ENCODE data around the gene SLC9A3. TPM values are rescaled to one million over a fixed set of nuclear protein-coding genes. Genes with fewer than 3 reads are reported as not detected.

The SLC9A3 gene
- total and polyA plus RNA-seq, 2 of the 13 experiments (the other 11 are each of a cell fraction or from before 2014, with no cell fraction given) = 1.5 to 1.8 TPM

DNA sequence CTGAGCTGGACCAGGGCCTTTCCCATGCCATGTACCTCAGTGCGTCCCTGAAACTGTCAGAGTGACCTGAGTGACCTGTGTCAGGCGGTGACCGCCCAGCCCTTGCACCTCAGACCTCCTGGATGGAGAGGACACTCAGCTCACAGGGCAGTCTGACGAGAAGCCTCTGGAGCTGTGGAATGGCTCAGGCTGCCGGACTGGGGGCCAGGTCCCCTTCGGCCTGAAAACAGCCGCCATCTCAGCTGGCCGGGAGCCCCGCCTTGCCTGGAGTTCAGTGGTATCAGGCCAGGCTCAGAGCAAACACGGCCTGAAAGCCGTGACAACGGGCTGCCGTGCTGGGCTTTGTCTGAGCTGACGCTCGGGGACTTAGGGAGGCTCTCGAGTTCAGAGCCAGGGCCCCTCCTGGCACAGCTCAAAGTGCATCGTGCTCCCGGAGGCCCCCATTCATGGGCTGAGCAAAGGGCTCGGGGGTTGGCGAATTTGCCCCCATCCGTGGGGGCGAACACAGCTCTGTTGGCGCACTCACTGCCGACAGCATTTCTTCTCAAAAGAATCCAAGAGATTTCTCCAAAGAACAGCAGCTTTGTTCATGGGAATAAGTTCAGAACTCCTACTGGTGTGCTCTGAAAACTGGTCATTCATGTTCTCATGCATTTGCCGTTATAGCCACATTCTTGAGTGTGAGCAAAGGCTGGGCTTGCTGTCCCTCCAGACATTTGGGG, 8.4 kb upstream of the SLC9A3 start (continued):
- TF ChIP-seq, protein P1, sequence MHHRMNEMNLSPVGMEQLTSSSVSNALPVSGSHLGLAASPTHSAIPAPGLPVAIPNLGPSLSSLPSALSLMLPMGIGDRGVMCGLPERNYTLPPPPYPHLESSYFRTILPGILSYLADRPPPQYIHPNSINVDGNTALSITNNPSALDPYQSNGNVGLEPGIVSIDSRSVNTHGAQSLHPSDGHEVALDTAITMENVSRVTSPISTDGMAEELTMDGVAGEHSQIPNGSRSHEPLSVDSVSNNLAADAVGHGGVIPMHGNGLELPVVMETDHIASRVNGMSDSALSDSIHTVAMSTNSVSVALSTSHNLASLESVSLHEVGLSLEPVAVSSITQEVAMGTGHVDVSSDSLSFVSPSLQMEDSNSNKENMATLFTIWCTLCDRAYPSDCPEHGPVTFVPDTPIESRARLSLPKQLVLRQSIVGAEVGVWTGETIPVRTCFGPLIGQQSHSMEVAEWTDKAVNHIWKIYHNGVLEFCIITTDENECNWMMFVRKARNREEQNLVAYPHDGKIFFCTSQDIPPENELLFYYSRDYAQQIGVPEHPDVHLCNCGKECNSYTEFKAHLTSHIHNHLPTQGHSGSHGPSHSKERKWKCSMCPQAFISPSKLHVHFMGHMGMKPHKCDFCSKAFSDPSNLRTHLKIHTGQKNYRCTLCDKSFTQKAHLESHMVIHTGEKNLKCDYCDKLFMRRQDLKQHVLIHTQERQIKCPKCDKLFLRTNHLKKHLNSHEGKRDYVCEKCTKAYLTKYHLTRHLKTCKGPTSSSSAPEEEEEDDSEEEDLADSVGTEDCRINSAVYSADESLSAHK (CRISPR knock-in tag; IDR thresholded peaks at IDR 0.05; ENCODE audit: borderline replicate concordance) = no peak
- TF ChIP-seq ELF4 (CRISPR knock-in tag; IDR thresholded peaks at IDR 0.05; ENCODE audit: borderline replicate concordance) (no peak), ZNF570 (CRISPR knock-in tag; IDR thresholded peaks at IDR 0.05; ENCODE audit: borderline replicate concordance) (no peak), PAX8 (CRISPR knock-in tag; IDR thresholded peaks at IDR 0.05; ENCODE audit: borderline replicate concordance) (no peak), EHMT2 (IDR thresholded peaks at IDR 0.05; ENCODE audit: borderline replicate concordance, low read depth, low read length) (no peak), ARNTL (CRISPR knock-in tag; IDR thresholded peaks at IDR 0.05) (no peak), HNF4G (IDR thresholded peaks at IDR 0.05; ENCODE audit: borderline replicate concordance, low read depth, low read length) (peak; percentile 63), HNF4G (CRISPR knock-in tag; IDR thresholded peaks at IDR 0.05; ENCODE audit: borderline replicate concordance, low read depth) (no peak), MED1 (CRISPR knock-in tag; IDR thresholded peaks at IDR 0.05) (peak; percentile 20; the same call in 1 of the 2 replicates), ZNF891 (CRISPR knock-in tag; IDR thresholded peaks at IDR 0.05) (peak; percentile 47; the same call in 1 of the 2 replicates), RFXANK (CRISPR knock-in tag; IDR thresholded peaks at IDR 0.05) (no peak)
- TF ChIP-seq, protein P2, sequence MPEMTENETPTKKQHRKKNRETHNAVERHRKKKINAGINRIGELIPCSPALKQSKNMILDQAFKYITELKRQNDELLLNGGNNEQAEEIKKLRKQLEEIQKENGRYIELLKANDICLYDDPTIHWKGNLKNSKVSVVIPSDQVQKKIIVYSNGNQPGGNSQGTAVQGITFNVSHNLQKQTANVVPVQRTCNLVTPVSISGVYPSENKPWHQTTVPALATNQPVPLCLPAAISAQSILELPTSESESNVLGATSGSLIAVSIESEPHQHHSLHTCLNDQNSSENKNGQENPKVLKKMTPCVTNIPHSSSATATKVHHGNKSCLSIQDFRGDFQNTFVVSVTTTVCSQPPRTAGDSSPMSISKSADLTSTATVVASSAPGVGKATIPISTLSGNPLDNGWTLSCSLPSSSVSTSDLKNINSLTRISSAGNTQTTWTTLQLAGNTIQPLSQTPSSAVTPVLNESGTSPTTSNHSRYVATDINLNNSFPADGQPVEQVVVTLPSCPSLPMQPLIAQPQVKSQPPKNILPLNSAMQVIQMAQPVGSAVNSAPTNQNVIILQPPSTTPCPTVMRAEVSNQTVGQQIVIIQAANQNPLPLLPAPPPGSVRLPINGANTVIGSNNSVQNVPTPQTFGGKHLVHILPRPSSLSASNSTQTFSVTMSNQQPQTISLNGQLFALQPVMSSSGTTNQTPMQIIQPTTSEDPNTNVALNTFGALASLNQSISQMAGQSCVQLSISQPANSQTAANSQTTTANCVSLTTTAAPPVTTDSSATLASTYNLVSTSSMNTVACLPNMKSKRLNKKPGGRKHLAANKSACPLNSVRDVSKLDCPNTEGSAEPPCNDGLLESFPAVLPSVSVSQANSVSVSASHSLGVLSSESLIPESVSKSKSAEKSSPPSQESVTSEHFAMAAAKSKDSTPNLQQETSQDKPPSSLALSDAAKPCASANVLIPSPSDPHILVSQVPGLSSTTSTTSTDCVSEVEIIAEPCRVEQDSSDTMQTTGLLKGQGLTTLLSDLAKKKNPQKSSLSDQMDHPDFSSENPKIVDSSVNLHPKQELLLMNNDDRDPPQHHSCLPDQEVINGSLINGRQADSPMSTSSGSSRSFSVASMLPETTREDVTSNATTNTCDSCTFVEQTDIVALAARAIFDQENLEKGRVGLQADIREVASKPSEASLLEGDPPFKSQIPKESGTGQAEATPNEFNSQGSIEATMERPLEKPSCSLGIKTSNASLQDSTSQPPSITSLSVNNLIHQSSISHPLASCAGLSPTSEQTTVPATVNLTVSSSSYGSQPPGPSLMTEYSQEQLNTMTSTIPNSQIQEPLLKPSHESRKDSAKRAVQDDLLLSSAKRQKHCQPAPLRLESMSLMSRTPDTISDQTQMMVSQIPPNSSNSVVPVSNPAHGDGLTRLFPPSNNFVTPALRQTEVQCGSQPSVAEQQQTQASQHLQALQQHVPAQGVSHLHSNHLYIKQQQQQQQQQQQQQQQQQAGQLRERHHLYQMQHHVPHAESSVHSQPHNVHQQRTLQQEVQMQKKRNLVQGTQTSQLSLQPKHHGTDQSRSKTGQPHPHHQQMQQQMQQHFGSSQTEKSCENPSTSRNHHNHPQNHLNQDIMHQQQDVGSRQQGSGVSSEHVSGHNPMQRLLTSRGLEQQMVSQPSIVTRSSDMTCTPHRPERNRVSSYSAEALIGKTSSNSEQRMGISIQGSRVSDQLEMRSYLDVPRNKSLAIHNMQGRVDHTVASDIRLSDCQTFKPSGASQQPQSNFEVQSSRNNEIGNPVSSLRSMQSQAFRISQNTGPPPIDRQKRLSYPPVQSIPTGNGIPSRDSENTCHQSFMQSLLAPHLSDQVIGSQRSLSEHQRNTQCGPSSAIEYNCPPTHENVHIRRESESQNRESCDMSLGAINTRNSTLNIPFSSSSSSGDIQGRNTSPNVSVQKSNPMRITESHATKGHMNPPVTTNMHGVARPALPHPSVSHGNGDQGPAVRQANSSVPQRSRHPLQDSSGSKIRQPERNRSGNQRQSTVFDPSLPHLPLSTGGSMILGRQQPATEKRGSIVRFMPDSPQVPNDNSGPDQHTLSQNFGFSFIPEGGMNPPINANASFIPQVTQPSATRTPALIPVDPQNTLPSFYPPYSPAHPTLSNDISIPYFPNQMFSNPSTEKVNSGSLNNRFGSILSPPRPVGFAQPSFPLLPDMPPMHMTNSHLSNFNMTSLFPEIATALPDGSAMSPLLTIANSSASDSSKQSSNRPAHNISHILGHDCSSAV (CRISPR knock-in tag; IDR thresholded peaks at IDR 0.05; ENCODE audit: borderline replicate concordance) = no peak
- TF ChIP-seq, protein P3, sequence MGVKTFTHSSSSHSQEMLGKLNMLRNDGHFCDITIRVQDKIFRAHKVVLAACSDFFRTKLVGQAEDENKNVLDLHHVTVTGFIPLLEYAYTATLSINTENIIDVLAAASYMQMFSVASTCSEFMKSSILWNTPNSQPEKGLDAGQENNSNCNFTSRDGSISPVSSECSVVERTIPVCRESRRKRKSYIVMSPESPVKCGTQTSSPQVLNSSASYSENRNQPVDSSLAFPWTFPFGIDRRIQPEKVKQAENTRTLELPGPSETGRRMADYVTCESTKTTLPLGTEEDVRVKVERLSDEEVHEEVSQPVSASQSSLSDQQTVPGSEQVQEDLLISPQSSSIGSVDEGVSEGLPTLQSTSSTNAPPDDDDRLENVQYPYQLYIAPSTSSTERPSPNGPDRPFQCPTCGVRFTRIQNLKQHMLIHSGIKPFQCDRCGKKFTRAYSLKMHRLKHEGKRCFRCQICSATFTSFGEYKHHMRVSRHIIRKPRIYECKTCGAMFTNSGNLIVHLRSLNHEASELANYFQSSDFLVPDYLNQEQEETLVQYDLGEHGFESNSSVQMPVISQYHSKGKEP (CRISPR knock-in tag; IDR thresholded peaks at IDR 0.05) = no peak
- TF ChIP-seq, protein P4, sequence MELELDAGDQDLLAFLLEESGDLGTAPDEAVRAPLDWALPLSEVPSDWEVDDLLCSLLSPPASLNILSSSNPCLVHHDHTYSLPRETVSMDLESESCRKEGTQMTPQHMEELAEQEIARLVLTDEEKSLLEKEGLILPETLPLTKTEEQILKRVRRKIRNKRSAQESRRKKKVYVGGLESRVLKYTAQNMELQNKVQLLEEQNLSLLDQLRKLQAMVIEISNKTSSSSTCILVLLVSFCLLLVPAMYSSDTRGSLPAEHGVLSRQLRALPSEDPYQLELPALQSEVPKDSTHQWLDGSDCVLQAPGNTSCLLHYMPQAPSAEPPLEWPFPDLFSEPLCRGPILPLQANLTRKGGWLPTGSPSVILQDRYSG (CRISPR knock-in tag; IDR thresholded peaks at IDR 0.05) = no peak
- TF ChIP-seq, protein P5, sequence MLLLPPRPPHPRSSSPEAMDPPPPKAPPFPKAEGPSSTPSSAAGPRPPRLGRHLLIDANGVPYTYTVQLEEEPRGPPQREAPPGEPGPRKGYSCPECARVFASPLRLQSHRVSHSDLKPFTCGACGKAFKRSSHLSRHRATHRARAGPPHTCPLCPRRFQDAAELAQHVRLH (CRISPR knock-in tag; IDR thresholded peaks at IDR 0.05; ENCODE audit: borderline replicate concordance, low read depth) = no peak

Measured in HepG2 (cell line).